ENCODE measurements around the gene MTOR.

- TF ChIP-seq CTCF (IDR thresholded peaks at IDR 0.05) (no peak), POLR2AphosphoS5 (IDR thresholded peaks at IDR 0.05) (no peak), EP300 (IDR thresholded peaks at IDR 0.05) (no peak)
These were observed 128.0 kb downstream of the MTOR start for GRCh38 chr1:11134251-11134897.
